GM23338 (cell line): ENCODE results near the gene CECR2. TPM values are rescaled to one million over a fixed set of nuclear protein-coding genes. Genes with fewer than 3 reads are reported as not detected.

Experiments used
- ATAC-seq: fragments of 200-7000 bp; cut with Tn5 transposase; 3 replicates; pipeline ENCODE4 v1.9.1; 2020
- DNase-seq: peaks from one replicate; pipeline ENCODE4 v3.0.0-alpha.2; 2015; ENCODE audit warnings: low spot score
- H2AFZ ChIP-seq: fragments of 200-600 bp; sonication (generic); 2 replicates; pipeline ENCODE4 v1.8.0; 2016; ENCODE audit warnings: antibody characterized with exemption, mild to moderate bottlenecking, moderate library complexity
- H3F3A ChIP-seq: fragments of 200-600 bp; sonication (generic); replicated peaks from 2 replicates; pipeline ENCODE4 v1.8.0; 2017; ENCODE audit warnings: antibody characterized with exemption, mixed run types, low read depth
- H3K27ac ChIP-seq: fragments of 200-600 bp; sonication (generic); 2 replicates; pipeline ENCODE4 v1.6.1; 2016; ENCODE audit warnings: low read depth
- H3K27me3 ChIP-seq: fragments of 200-600 bp; sonication (generic); 2 replicates; pipeline ENCODE4 v1.8.0; 2016; ENCODE audit warnings: mild to moderate bottlenecking, mixed run types, moderate library complexity; ENCODE audit not compliant: insufficient read depth
- H3K36me3 ChIP-seq: fragments of 200-600 bp; sonication (generic); 2 replicates; pipeline ENCODE4 v1.8.0; 2016; ENCODE audit warnings: mild to moderate bottlenecking; ENCODE audit not compliant: insufficient read depth
- H3K4me1 ChIP-seq: fragments of 200-600 bp; sonication (generic); 2 replicates; pipeline ENCODE4 v1.8.0; 2016; ENCODE audit warnings: mild to moderate bottlenecking, moderate library complexity; ENCODE audit not compliant: insufficient read depth
- H3K4me2 ChIP-seq: fragments of 200-600 bp; sonication (generic); 2 replicates; pipeline ENCODE4 v1.7.1; 2017; ENCODE audit warnings: mixed run types
- H3K4me3 ChIP-seq: fragments of 200-600 bp; sonication (generic); 2 replicates; pipeline ENCODE4 v1.6.1; 2016; ENCODE audit warnings: mixed run types
- H3K79me2 ChIP-seq: fragments of 200-600 bp; sonication (generic); replicated peaks from 2 replicates; pipeline ENCODE4 v1.8.0; 2017; ENCODE audit warnings: mild to moderate bottlenecking; ENCODE audit not compliant: insufficient read depth
- H3K9me2 ChIP-seq: fragments of 200-600 bp; sonication (generic); 2 replicates; pipeline ENCODE4 v1.8.0; 2017; ENCODE audit not compliant: insufficient read depth
- H4K20me1 ChIP-seq: fragments of 200-600 bp; sonication (generic); replicated peaks from 2 replicates; pipeline ENCODE4 v1.8.0; 2017; ENCODE audit warnings: mild to moderate bottlenecking; ENCODE audit not compliant: insufficient read depth
- H3K27ac Mint-ChIP-seq: 2 replicates; pipeline ENCODE4 v1.8.0; 2020; ENCODE audit warnings: inconsistent platforms, mild to moderate bottlenecking, moderate library complexity, mixed read lengths
- H3K27me3 Mint-ChIP-seq: 3 replicates; pipeline ENCODE4 v1.8.0; 2022; ENCODE audit warnings: low read depth, mild to moderate bottlenecking, moderate library complexity, mixed read lengths, inconsistent platforms; ENCODE audit not compliant: insufficient read depth, poor library complexity
- H3K36me3 Mint-ChIP-seq: 3 replicates; pipeline ENCODE4 v1.8.0; 2021; ENCODE audit warnings: low read depth, mild to moderate bottlenecking, inconsistent platforms, moderate library complexity, mixed read lengths
- H3K4me1 Mint-ChIP-seq: 3 replicates; pipeline ENCODE4 v1.8.0; 2020; ENCODE audit warnings: mild to moderate bottlenecking, inconsistent platforms, mixed read lengths
- H3K4me3 Mint-ChIP-seq: 3 replicates; pipeline ENCODE4 v1.8.0; 2021; ENCODE audit warnings: moderate library complexity, mild to moderate bottlenecking, inconsistent platforms, mixed read lengths
- H3K9me3 Mint-ChIP-seq: 3 replicates; pipeline ENCODE4 v1.8.0; 2020; ENCODE audit warnings: moderate library complexity, mild to moderate bottlenecking, inconsistent platforms, mixed read lengths
- CREB1 ChIP-seq: fragments of 250-450 bp; sonication (Bioruptor Pico); IDR thresholded peaks from 2 replicates; pipeline ENCODE4 v1.5.0; 2020; ENCODE audit warnings: low read depth, mild to moderate bottlenecking, moderate library complexity
- EZH2 ChIP-seq: fragments of 200-600 bp; sonication (generic); IDR thresholded peaks from one replicate; pipeline ENCODE4 v1.8.0; 2017; ENCODE audit warnings: antibody characterized with exemption, mild to moderate bottlenecking, low read depth; ENCODE audit not compliant: unreplicated experiment
- EZH2phosphoT487 ChIP-seq: fragments of 200-600 bp; sonication (generic); IDR thresholded peaks from one replicate; pipeline ENCODE4 v1.8.1; 2018; ENCODE audit warnings: antibody characterized with exemption; ENCODE audit not compliant: unreplicated experiment
- JUNB ChIP-seq: IDR thresholded peaks from one replicate; pipeline ENCODE4 v1.6.1; 2016; ENCODE audit warnings: antibody characterized with exemption; ENCODE audit not compliant: unreplicated experiment
- NANOG ChIP-seq: IDR thresholded peaks from 2 replicates; pipeline ENCODE4 v1.6.1; 2016; ENCODE audit warnings: antibody characterized with exemption, borderline replicate concordance
- POLR2AphosphoS5 ChIP-seq: IDR thresholded peaks from 2 replicates; pipeline ENCODE4 v1.6.1; 2016; ENCODE audit warnings: antibody characterized with exemption, low read depth
- STAT1 ChIP-seq: IDR thresholded peaks from one replicate; pipeline ENCODE4 v1.6.1; 2016; ENCODE audit warnings: antibody characterized with exemption; ENCODE audit not compliant: unreplicated experiment
- ZNF331 ChIP-seq: fragments of 250-450 bp; sonication (Bioruptor Pico); IDR thresholded peaks from 2 replicates; pipeline ENCODE4 v1.5.0; 2020; ENCODE audit warnings: low read depth, mild to moderate bottlenecking, moderate library complexity
- polyA plus RNA-seq: library from polyadenylated mRNA; unstranded; fragments of >200 nt; fragmentation: Nextera tagmentation; extraction: Ambion mirVana; gene quantifications from 2 replicates; pipeline ENCODE4 v1.2.1, GENCODE V29; 2016
- total RNA-seq: library from RNA; depleted of rRNA; stranded (reverse); fragments of >200 nt; shearing (Covaris generic); gene quantifications from 2 replicates; pipeline ENCODE4 v1.2.3, GENCODE V29; 2014
- TF ChIP-seq, protein P1 (sequence below): IDR thresholded peaks from one replicate; pipeline ENCODE4 v1.6.1; 2018; ENCODE audit warnings: antibody characterized with exemption; ENCODE audit not compliant: unreplicated experiment
- TF ChIP-seq, protein P2 (sequence below): fragments of 250-450 bp; sonication (Bioruptor Pico); IDR thresholded peaks from 2 replicates; pipeline ENCODE4 v1.5.0; 2020; ENCODE audit warnings: mild to moderate bottlenecking, moderate library complexity
- TF ChIP-seq, protein P3 (sequence below), 2 experiments: fragments of 200-600 bp in 1 of 2; sonication (generic) in 1 of 2; conservative IDR thresholded peaks; 2 replicates each; pipeline versions ENCODE4 v1.5.1 to v1.6.1; 2016 to 2017; ENCODE audit warnings: antibody characterized with exemption in 2 of 2, low read depth in 2 of 2, mild to moderate bottlenecking in 2 of 2, moderate library complexity in 1 of 2

CECR2 gene
- total and polyA plus RNA-seq, 2 experiments from 2014 or later = 18.4 to 110 TPM

DNA sequence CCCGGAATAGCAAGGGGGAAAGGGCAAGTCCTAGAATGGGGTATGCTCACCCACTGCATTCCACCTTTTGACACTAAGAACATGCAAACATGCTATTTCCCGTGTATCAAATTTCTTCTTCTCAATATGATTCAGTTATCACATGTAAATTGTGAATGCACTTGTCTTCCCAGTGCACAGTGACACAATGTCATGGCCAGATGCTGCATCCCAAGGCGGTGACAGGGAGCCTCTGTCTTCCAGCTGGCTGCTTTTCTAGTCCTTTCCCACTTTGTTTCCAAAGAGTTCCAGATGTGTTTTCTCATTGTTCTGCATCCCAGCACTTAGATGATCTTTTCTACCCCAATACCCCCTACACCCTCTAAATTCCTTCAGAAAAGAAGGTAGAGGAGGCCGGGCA lies 206.4 kb downstream of the CECR2 start:
- H3K4me3 Mint-ChIP-seq = no peak overlapping the region
- DNase-seq (no peak), ATAC-seq (no peak)
- Histone ChIP-seq H2AFZ (no peak overlapping the region), H3K4me2 (no peak overlapping the region), H3K4me1 (peaks cover 1% of the 10 kb centered on the region; the same call in 1 of the 2 replicates), H3K27ac (no peak overlapping the region), H3K4me3 (no peak overlapping the region), H3K36me3 (no peaks in the 10 kb centered on the region), H3K27me3 (no peaks in the 10 kb centered on the region), H3K9me2 (no peaks in the 10 kb centered on the region), H3F3A (peaks cover 5% of the 10 kb centered on the region; the same call in 1 of the 2 replicates), H4K20me1 (no peaks in the 10 kb centered on the region), H3K79me2 (no peaks in the 10 kb centered on the region)
- peaks cover 27% of the 10 kb centered on the region for H3K27me3 Mint-ChIP-seq
- no peaks in the 10 kb centered on the region; the same call in 2 of the 3 replicates for H3K9me3 Mint-ChIP-seq
- TF ChIP-seq ZNF331 (CRISPR knock-in tag) = no peak
- no peak for TF ChIP-seq EZH2phosphoT487
- TF ChIP-seq, protein P1, sequence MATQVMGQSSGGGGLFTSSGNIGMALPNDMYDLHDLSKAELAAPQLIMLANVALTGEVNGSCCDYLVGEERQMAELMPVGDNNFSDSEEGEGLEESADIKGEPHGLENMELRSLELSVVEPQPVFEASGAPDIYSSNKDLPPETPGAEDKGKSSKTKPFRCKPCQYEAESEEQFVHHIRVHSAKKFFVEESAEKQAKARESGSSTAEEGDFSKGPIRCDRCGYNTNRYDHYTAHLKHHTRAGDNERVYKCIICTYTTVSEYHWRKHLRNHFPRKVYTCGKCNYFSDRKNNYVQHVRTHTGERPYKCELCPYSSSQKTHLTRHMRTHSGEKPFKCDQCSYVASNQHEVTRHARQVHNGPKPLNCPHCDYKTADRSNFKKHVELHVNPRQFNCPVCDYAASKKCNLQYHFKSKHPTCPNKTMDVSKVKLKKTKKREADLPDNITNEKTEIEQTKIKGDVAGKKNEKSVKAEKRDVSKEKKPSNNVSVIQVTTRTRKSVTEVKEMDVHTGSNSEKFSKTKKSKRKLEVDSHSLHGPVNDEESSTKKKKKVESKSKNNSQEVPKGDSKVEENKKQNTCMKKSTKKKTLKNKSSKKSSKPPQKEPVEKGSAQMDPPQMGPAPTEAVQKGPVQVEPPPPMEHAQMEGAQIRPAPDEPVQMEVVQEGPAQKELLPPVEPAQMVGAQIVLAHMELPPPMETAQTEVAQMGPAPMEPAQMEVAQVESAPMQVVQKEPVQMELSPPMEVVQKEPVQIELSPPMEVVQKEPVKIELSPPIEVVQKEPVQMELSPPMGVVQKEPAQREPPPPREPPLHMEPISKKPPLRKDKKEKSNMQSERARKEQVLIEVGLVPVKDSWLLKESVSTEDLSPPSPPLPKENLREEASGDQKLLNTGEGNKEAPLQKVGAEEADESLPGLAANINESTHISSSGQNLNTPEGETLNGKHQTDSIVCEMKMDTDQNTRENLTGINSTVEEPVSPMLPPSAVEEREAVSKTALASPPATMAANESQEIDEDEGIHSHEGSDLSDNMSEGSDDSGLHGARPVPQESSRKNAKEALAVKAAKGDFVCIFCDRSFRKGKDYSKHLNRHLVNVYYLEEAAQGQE = no peak
- no peak for TF ChIP-seq NANOG
- H3K36me3 Mint-ChIP-seq = no peaks in the 10 kb centered on the region; the same call in 2 of the 3 replicates
- H3K4me1 Mint-ChIP-seq = peaks cover 14% of the 10 kb centered on the region
- 0 out of 2 replicates have a peak overlapping the region, but pooled peaks have one; percentile 15 for H3K27ac Mint-ChIP-seq

DNA sequence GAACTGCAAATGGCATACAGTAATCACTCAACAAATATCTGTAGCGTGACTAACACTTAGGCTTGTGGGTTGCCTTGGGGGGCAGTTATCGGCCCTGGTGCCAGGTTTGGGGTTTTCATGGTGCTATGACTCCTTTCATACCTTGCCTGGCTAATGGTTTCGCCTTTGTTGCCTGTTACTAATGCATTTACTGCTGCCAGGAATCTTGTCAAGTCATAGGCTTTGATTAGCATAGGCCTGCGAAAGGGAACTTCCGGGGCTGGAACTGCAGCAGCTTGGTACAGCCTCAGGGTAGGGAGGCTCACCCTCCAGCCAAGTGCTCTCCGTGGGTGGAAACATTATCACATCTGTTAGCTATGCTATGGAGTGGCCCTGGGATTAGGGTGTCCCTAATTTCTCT lies 207.2 kb downstream of the CECR2 start:
- H3K4me1 ChIP-seq = no peaks in the 10 kb centered on the region
- H3K27me3 ChIP-seq = no peaks in the 10 kb centered on the region
- Mint-ChIP-seq H3K36me3 (no peaks in the 10 kb centered on the region; the same call in 2 of the 3 replicates), H3K27ac (peak overlapping the region; percentile 87; the same call in 1 of the 2 replicates), H3K27me3 (peaks cover 23% of the 10 kb centered on the region), H3K4me3 (no peak overlapping the region), H3K9me3 (no peaks in the 10 kb centered on the region; the same call in 2 of the 3 replicates), H3K4me1 (peaks cover 9% of the 10 kb centered on the region)
- DNase-seq = peak; percentile 51
- no peaks in the 10 kb centered on the region for H4K20me1 ChIP-seq
- no peak overlapping the region for H3K4me3 ChIP-seq
- no peaks in the 10 kb centered on the region for H3K36me3 ChIP-seq
- H3K4me2 ChIP-seq = no peak overlapping the region
- H2AFZ ChIP-seq = no peak overlapping the region
- H3K27ac ChIP-seq = no peak overlapping the region
- H3K79me2 ChIP-seq = no peaks in the 10 kb centered on the region
- H3K9me2 ChIP-seq = no peaks in the 10 kb centered on the region
- peaks cover 5% of the 10 kb centered on the region; the same call in 1 of the 2 replicates for H3F3A ChIP-seq
- peak; percentile 8 for ATAC-seq
- TF ChIP-seq, protein P2, sequence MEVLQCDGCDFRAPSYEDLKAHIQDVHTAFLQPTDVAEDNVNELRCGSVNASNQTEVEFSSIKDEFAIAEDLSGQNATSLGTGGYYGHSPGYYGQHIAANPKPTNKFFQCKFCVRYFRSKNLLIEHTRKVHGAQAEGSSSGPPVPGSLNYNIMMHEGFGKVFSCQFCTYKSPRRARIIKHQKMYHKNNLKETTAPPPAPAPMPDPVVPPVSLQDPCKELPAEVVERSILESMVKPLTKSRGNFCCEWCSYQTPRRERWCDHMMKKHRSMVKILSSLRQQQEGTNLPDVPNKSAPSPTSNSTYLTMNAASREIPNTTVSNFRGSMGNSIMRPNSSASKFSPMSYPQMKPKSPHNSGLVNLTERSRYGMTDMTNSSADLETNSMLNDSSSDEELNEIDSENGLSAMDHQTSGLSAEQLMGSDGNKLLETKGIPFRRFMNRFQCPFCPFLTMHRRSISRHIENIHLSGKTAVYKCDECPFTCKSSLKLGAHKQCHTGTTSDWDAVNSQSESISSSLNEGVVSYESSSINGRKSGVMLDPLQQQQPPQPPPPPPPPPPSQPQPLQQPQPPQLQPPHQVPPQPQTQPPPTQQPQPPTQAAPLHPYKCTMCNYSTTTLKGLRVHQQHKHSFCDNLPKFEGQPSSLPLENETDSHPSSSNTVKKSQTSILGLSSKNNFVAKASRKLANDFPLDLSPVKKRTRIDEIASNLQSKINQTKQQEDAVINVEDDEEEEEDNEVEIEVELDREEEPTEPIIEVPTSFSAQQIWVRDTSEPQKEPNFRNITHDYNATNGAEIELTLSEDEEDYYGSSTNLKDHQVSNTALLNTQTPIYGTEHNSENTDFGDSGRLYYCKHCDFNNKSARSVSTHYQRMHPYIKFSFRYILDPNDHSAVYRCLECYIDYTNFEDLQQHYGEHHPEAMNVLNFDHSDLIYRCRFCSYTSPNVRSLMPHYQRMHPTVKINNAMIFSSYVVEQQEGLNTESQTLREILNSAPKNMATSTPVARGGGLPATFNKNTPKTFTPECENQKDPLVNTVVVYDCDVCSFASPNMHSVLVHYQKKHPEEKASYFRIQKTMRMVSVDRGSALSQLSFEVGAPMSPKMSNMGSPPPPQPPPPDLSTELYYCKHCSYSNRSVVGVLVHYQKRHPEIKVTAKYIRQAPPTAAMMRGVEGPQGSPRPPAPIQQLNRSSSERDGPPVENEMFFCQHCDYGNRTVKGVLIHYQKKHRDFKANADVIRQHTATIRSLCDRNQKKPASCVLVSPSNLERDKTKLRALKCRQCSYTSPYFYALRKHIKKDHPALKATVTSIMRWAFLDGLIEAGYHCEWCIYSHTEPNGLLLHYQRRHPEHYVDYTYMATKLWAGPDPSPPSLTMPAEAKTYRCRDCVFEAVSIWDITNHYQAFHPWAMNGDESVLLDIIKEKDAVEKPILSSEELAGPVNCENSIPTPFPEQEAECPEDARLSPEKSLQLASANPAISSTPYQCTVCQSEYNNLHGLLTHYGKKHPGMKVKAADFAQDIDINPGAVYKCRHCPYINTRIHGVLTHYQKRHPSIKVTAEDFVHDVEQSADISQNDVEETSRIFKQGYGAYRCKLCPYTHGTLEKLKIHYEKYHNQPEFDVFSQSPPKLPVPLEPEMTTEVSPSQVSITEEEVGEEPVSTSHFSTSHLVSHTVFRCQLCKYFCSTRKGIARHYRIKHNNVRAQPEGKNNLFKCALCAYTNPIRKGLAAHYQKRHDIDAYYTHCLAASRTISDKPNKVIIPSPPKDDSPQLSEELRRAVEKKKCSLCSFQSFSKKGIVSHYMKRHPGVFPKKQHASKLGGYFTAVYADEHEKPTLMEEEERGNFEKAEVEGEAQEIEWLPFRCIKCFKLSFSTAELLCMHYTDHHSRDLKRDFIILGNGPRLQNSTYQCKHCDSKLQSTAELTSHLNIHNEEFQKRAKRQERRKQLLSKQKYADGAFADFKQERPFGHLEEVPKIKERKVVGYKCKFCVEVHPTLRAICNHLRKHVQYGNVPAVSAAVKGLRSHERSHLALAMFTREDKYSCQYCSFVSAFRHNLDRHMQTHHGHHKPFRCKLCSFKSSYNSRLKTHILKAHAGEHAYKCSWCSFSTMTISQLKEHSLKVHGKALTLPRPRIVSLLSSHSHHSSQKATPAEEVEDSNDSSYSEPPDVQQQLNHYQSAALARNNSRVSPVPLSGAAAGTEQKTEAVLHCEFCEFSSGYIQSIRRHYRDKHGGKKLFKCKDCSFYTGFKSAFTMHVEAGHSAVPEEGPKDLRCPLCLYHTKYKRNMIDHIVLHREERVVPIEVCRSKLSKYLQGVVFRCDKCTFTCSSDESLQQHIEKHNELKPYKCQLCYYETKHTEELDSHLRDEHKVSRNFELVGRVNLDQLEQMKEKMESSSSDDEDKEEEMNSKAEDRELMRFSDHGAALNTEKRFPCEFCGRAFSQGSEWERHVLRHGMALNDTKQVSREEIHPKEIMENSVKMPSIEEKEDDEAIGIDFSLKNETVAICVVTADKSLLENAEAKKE (CRISPR knock-in tag) = no peak
- TF ChIP-seq ZNF331 (CRISPR knock-in tag) (no peak), STAT1 (no peak), EZH2 (no peak), POLR2AphosphoS5 (no peak), CREB1 (CRISPR knock-in tag) (no peak), JUNB (no peak)
- TF ChIP-seq, protein P3, sequence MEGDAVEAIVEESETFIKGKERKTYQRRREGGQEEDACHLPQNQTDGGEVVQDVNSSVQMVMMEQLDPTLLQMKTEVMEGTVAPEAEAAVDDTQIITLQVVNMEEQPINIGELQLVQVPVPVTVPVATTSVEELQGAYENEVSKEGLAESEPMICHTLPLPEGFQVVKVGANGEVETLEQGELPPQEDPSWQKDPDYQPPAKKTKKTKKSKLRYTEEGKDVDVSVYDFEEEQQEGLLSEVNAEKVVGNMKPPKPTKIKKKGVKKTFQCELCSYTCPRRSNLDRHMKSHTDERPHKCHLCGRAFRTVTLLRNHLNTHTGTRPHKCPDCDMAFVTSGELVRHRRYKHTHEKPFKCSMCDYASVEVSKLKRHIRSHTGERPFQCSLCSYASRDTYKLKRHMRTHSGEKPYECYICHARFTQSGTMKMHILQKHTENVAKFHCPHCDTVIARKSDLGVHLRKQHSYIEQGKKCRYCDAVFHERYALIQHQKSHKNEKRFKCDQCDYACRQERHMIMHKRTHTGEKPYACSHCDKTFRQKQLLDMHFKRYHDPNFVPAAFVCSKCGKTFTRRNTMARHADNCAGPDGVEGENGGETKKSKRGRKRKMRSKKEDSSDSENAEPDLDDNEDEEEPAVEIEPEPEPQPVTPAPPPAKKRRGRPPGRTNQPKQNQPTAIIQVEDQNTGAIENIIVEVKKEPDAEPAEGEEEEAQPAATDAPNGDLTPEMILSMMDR (conservative IDR thresholded peaks at IDR 0.05; ENCODE audit: low read depth in 2 of 2) = no peak
